Endometrial microvascular endothelial cells (primary cell): Measurements from ENCODE around the gene MINAR2. TPM values are rescaled to one million over a fixed set of nuclear protein-coding genes. Genes with fewer than 3 reads are reported as not detected.

Experiments
- in situ Hi-C: cut with HindIII; loops from 2 replicates; pipeline ENCODE4 v1.10.0; 2017; ENCODE audit warnings: low sequenced_read_pairs, low pct_unique_long_range_greater_than_20kb; ENCODE audit errors: inconsistent ontology term
- total RNA-seq: library from RNA; depleted of rRNA; stranded (reverse); fragments of >200 nt; gene quantifications from one replicate; pipeline ENCODE4 v1.2.3, GENCODE V29; 2015; ENCODE audit errors: inconsistent ontology term

Gene MINAR2, protein sequence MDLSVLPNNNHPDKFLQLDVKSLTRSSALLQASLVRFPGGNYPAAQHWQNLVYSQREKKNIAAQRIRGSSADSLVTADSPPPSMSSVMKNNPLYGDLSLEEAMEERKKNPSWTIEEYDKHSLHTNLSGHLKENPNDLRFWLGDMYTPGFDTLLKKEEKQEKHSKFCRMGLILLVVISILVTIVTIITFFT
- not detected for total RNA-seq

- in situ Hi-C loops = no loop called here
Observed at GRCh38 chr5:129747572-129748407, at the start of gene MINAR2. MINAR2 (plus strand) TSS chr5:129748094; CDS start chr5:129748191, 97 bp downstream.

- in situ Hi-C loops = no loop called here
Observed at GRCh38 chr5:129698661-129699060, 49.2 kb upstream of the MINAR2 start.

DNA sequence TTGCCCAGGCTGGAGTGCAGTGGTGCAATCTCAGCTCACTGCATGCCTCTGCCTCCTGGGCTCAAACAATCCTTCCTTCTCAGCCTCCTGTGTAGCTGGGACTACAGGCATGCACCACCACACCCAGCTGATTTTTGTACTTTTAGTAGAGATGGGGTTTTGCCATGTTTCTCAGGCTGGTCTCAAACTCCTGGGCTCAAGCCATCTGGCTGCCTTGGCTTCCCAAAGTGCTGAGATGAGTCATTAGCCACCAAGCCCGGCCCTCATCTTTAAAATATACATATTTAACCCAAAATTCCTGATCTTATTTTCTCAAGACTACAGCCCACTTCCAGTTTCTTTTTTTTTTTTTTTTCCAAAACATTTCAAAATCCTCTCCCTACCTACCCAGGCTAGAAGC lies 31.7 kb upstream of the MINAR2 start:
- in situ Hi-C loops = no loop called here

DNA sequence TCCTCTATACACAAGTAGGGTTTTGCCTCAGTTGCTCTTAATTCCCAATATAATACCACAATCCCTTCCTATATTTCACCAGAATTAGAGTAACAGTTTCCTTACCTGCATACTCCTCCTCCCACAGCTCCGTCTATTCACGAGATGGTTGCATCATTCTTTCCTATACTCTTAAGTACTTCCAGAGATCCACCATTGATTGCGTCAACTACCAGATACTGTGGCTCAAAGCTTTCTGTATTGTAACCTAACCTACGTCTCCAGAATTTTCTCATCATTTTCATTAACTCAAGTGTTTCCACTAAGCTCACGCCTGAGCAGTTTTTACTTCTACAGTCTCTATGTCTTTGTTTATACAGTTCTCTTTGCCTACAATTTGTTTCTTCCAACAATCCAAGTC lies 31.2 kb upstream of the MINAR2 start:
- in situ Hi-C loops = no loop called here

- in situ Hi-C loops = no loop called here
Observed at GRCh38 chr5:129717751-129718310, 30.1 kb upstream of the MINAR2 start.

- in situ Hi-C loops = no loop called here
Observed at GRCh38 chr5:129718471-129719090, 29.3 kb upstream of the MINAR2 start.

GRCh38 chr5:129724222-129724621 lies 23.7 kb upstream of the MINAR2 start:
- in situ Hi-C loops = no loop called here

- in situ Hi-C loops = no loop called here
Observed at GRCh38 chr5:129724647-129725046, 23.2 kb upstream of the MINAR2 start.

DNA sequence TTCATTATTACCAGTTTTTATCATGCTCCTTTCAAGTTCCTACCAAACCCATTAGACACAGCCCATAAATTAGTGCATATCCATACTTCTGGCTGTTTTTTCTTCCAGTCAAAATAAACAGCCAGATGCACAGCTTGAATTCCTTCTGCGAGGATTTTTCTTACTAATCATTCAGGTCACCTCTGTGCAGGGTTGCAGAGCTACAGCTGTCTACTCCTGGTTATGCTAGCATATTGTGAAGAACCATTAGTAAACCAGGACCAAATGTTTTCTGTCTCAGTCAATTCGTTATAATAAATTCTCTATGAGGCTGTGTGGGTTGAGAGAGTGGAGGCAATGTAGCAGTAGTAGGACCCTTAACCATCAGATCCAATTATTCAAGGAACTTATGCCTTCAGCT lies 8.1 kb upstream of the MINAR2 start:
- in situ Hi-C loops = no loop called here

GRCh38 chr5:129743541-129744187 lies 4.2 kb upstream of the MINAR2 start:
- in situ Hi-C loops = no loop called here

GRCh38 chr5:129745997-129746396 lies 1.9 kb upstream of the MINAR2 start:
- in situ Hi-C loops = no loop called here

- in situ Hi-C loops = no loop called here
Observed at GRCh38 chr5:129746876-129747275, 1.0 kb upstream of the MINAR2 start.

DNA sequence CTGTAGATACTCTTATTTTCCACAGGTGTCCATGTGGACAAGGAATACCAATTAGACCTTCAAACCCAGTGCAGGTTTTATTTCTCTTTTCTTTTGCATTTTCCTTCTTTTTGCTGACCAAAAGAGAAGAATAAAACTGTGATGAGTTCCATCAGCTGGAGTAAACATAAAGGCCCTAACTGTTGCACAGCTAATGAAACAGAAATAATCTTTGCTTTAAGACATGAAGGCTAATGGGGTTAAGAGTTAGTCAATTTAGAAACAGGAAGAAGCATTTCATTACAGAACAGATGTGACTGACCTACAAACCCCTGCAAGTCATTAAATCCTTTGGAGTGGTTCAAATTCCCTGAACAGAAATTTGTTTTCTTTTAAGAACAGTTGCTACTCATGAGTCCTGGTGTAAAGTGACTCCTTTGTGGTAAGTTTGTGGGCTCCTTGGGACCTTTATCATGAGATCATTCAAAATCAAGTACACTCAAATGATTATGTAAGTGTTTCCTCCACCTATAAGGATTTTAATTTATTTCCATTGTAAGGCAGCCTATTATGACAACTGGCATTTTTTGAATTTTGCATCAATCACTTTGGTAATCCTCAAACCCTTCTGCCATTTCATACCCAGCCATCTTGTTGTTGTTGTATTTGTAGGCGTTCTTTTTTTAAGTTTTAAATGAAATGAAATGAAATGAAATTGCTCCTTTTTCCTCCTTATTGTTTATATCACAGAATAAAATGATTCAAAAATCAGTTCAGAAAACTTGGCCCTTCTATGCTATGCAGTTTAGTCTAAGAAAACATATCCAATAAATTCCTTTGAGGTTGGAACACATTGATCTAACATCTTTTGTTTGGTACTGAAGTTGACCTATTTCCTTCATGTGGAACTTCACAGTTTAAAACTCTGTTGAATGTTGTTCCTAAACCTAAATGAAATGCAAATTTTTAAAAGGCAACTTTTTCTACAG lies 1.3 kb downstream of the MINAR2 start:
- in situ Hi-C loops = no loop called here

GRCh38 chr5:129760636-129761325 lies 12.9 kb downstream of the MINAR2 start:
- in situ Hi-C loops = no loop called here

- in situ Hi-C loops = no loop called here
Observed at GRCh38 chr5:129763651-129764050, 15.8 kb downstream of the MINAR2 start.

DNA sequence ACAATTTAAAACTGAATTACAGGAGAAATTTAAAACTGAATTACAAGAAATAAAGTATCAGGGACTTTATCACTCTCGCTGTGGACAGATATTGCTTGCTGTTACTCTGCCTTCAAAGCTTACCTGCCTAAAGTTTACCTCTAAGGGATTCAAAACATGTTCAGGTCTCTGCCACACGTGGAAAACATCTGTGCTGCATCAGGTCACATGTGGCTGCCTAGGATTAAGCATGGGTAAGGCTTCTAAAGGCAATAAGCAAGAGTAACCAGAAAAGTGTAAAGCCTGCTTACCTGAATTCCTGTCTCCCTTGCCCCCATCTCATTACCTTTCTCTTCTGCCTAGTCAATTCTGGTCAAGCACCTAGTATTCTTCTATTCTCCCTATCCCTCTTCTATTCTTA lies 18.9 kb downstream of the MINAR2 start:
- in situ Hi-C loops = no loop called here

DNA sequence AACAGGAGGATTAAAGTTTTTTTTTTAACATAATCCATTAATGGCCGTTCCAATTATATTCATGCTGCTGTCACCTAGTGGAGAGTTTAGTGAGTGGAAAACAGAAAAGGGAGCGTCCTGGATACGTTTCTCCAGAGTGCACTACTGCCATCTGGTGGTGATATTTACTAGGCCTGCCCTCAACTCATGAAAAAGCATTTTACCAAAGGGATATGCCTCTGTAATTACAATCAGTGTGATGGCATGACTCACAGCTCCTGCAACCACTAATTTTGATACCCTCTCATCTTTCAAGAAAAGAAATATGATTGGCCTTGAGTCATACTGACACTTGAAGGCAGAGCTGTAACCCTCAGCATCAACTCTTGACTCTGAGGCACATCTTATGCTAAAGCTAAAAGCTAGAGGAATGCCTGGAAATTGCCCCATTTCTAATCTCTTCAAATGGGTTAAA lies 20.1 kb downstream of the MINAR2 start:
- in situ Hi-C loops = no loop called here

DNA sequence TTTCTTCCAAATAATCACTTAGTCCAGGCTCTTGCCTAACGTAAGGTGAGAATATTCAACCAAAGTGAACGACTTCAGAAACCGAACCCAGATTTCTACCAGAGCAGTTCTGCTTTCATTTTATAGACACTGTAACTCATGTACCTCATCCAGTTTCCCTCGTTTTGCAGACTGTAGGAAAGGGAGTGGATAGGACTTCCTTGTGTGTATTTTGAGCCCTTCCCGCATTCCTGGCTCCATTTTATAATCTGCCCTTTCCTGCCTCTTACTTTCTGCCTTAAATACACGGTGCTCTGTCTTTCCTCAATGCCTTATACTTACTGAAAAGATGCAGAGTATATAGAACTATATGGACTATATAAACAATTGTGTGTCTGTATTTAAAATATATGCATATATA lies 20.8 kb downstream of the MINAR2 start:
- in situ Hi-C loops = no loop called here
